GM10266 (cell line): ENCODE measurements around the gene C16orf74.

Experiments used
- DNase-seq: peaks from one replicate; pipeline ENCODE4 v3.0.0; 2012; ENCODE audit errors: extremely low spot score
- TF ChIP-seq, protein P1 (sequence below): IDR thresholded peaks from 2 replicates; pipeline ENCODE4 v1.5.1; 2012; ENCODE audit warnings: mild to moderate bottlenecking, low read depth; ENCODE audit not compliant: control insufficient read depth, insufficient read depth; ENCODE audit errors: missing control alignments

Gene C16orf74

DNA sequence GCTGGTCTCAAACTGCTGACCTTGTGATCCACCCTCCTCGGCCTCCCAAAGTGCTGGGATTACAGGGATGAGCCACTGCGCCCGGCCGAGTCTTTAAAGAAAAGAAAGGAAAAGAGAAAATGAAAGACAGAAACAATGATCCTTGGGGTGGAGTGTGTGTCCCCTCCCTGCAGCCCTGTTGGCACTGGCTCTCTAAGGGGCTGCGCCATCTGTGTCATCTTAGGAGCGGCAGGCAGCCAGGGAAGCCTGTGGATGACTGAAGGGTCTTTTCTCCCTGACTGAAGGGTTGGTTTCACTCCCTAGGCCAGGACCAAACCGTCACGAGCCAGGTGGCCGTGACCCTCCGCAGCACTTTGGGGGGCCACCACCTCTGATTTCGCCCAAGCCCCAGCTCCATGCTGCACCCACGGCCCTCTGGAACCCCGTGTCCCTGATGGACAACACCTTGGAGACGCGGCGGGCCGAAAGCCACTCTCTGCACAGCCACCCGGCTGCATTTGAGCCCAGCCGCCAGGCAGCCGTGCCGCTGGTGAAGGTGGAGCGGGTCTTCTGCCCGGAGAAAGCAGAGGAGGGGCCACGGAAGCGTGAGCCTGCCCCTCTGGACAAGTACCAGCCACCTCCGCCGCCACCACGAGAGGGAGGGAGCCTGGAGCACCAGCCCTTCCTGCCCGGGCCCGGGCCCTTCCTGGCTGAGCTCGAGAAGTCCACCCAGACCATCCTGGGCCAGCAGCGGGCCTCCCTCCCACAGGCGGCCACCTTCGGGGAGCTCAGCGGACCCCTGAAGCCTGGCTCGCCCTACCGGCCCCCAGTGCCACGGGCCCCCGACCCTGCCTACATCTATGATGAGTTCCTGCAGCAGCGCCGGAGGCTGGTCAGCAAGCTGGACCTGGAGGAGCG lies 89.8 kb downstream of the C16orf74 start:
- no peak for DNase-seq
- TF ChIP-seq, protein P1, sequence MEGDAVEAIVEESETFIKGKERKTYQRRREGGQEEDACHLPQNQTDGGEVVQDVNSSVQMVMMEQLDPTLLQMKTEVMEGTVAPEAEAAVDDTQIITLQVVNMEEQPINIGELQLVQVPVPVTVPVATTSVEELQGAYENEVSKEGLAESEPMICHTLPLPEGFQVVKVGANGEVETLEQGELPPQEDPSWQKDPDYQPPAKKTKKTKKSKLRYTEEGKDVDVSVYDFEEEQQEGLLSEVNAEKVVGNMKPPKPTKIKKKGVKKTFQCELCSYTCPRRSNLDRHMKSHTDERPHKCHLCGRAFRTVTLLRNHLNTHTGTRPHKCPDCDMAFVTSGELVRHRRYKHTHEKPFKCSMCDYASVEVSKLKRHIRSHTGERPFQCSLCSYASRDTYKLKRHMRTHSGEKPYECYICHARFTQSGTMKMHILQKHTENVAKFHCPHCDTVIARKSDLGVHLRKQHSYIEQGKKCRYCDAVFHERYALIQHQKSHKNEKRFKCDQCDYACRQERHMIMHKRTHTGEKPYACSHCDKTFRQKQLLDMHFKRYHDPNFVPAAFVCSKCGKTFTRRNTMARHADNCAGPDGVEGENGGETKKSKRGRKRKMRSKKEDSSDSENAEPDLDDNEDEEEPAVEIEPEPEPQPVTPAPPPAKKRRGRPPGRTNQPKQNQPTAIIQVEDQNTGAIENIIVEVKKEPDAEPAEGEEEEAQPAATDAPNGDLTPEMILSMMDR, result no peak

DNA sequence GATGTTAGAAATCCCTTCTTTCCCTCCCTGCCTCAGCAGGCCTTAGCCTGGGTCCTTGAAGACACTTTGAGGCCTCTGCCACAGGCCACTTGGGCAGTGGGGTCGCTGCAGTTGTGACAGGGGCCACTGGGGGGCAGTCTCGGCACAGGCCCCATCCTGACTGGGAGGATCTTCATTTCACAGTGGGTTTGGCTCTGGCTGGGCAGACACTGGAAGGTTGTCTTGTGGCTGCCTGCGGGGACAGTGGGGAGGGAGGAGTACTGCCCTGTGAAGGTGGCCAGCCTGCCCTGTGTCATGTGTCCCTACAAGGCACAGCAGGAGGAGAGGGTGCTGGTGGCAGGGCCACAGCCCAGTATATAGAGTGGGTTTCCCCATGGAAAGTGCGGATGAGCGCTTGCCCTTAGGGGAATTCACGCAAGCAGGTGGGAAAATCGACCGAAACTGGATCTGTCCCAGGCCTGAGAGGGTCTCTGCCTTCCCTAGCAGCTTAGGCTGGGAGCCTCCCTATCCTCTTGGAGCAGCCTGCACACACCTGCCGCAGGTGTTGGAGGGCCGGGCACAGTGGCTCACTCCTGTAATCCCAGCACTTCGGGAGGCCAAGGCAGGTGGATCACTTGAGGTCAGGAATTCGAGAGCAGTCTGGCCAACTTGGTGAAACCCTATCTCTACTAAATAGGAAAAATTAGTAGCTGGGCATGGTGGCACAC lies 90.9 kb downstream of the C16orf74 start:
- DNase-seq, result peak; percentile 92
- TF ChIP-seq, protein P1, result peak; percentile 86

DNA sequence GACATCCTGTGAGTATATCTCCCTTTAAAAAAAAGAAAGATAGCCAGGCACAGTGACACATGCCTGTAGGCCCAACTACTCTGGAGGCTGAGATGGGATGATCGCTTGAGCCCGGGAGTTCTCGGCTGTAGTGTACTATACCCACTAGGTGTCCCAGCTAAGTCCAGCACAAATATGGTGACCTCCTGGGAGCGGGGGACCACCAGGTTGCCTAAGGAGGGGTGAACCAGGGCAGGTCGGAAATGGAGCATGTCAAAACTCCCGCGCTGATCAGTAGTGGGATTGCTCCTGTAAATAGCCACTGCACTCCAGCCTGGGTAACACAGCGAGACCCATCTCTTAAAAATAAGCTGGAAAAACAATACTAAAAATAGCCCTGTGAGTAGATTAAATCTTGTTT lies 91.6 kb downstream of the C16orf74 start:
- no peak for DNase-seq
- TF ChIP-seq, protein P1, result no peak

DNA sequence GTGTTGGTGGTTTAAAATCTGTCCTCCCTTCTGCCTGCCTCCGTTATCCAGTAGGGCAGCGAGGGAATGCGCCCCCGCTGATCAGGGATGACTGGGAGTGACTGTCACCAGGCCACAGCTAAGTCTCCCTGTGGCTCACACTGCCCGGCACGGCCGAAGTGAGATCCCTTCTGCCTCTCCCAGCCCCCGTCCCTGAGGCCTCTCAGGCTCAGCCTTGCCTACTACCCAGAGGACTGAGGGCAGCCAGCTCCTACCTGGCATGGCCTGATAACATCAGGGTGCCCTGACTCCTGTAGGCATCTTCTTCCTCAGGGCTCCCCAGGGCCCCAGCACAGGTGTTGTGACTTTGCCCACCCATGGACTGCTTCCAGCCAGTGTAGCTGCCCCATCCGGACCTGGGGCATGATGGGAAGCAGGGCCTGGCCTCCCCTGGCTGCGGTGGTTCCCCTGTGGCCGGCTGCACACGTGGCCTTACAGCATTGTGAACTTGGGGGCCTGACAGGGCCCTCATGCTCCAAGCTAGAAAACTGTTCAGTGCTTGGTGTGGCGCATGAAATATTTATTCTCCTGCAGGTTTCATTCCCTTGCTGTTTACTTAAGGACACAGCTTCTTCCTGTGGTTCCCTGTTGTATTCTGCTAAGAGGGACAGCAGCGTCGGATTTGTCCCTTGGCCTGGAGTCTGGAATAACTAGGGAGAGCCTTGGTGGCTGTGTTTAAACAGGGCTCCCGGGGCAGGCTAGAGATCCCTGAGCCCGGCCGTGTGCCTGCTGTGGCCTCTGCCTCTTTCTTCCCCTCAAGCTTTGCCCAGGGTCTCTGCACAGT lies 92.2 kb downstream of the C16orf74 start:
- TF ChIP-seq, protein P1, result no peak
- no peak for DNase-seq

DNA sequence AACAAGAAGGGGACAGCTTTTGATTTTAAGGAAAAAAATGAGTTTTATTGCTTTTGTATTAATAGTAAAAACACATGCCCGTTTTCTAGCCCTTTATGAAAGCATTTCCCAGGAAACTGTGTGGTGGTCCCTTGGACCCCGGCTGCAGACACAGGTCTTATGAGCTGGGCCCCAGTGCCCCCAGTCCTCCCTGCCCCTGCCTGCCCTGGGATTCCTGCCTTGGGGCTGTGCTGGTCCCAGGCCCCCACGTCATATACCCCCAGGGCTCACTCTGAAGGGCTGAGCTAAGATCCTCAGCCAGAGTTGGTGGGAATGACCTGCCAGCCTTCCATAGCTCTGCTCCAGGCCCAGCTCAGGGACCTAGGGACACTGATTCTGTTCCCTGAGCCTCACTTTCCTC lies 92.9 kb downstream of the C16orf74 start:
- TF ChIP-seq, protein P1, result no peak

More for the DNA sequence above, 92.9 kb downstream of the C16orf74 start:
- DNase-seq, result no peak
